ENCODE measurements around the gene BTBD9. TPM values are rescaled to one million over a fixed set of nuclear protein-coding genes. Genes with fewer than 3 reads are reported as not detected.

The BTBD9 gene
- total and polyA plus RNA-seq, 2 donors (not counting 3 experiments of a cell fraction or from before 2014, with no cell fraction given): 4.9 to 15.0 TPM

- FAIRE-seq: peak; percentile 43
- H3K9me3 ChIP-seq (replicated peaks; ENCODE audit: control insufficient read depth, insufficient read depth, low read length): no peaks in the 10 kb centered on the region
- no peak overlapping the region for H3K27ac ChIP-seq (ENCODE audit: insufficient read depth, low read depth, low read length)
- H4K20me1 ChIP-seq (replicated peaks; ENCODE audit: control insufficient read depth, extremely low read depth, insufficient read depth, low read length): no peaks in the 10 kb centered on the region
- intact Hi-C loops (cut with micrococcal nuclease) (no loop called here), dilution Hi-C loops (cut with MboI; ENCODE audit: extremely low pct_ligation_motif_present, low sequenced_read_pairs) (no loop called here)
- H3K4me2 ChIP-seq (ENCODE audit: insufficient read depth, low read length): no peak overlapping the region
- H3K27me3 ChIP-seq (ENCODE audit: control insufficient read depth in 2 of 2, insufficient read depth in 2 of 2, low read length in 2 of 2): no peaks in the 10 kb centered on the region
- no peak overlapping the region for H3K4me3 ChIP-seq (replicated peaks in 1 of 3; ENCODE audit: insufficient read depth in 1 of 3, low read depth in 1 of 3, low read length in 3 of 3)
- POLR2A ChIA-PET: no interaction called here
- H3K9ac ChIP-seq (replicated peaks; ENCODE audit: extremely low read depth, insufficient read depth, low read length): no peak overlapping the region
- CTCF ChIA-PET: interaction anchor here (1.6 kb wide), 1 partner anchor 34 kb away, joined by 4 read pairs; no protein-coding TSS in a partner anchor
- no TSS peak for BruUV-seq (replicated peaks)
- H3K9me1 ChIP-seq (replicated peaks; ENCODE audit: control insufficient read depth, extremely low read depth, insufficient read depth, low read length): no peaks in the 10 kb centered on the region
- no peaks in the 10 kb centered on the region for H3K79me2 ChIP-seq (ENCODE audit: control insufficient read depth, insufficient read depth, low read length)
- no peaks in the 10 kb centered on the region for H3K36me3 ChIP-seq (ENCODE audit: control insufficient read depth in 2 of 2, extremely low read depth in 1 of 2, insufficient read depth in 2 of 2, low read length in 2 of 2)
- no peaks in the 10 kb centered on the region for H3K4me1 ChIP-seq (ENCODE audit: control insufficient read depth, extremely low read depth, insufficient read depth, low read length)
- TF ChIP-seq EZH2 (IDR thresholded peaks at IDR 0.05; ENCODE audit: borderline replicate concordance, low read depth, low read length, severe bottlenecking) (no peak), JUN (IDR thresholded peaks at IDR 0.05; ENCODE audit: borderline replicate concordance, insufficient read depth, insufficient read length, low read depth) (no peak), GATA2 (IDR thresholded peaks at IDR 0.05; ENCODE audit: insufficient read depth, insufficient read length, low read depth, low read length) (no peak), POLR2AphosphoS5 (IDR thresholded peaks at IDR 0.05; ENCODE audit: insufficient read depth, low read depth, low read length) (no peak), CTCF (IDR thresholded peaks at IDR 0.05; ENCODE audit: extremely low read depth in 1 of 2, insufficient read depth in 1 of 2, low read depth in 1 of 2, low read length in 2 of 2) (no peak), POLR2A (IDR thresholded peaks at IDR 0.05; ENCODE audit: low read depth, low read length) (no peak), FOS (IDR thresholded peaks at IDR 0.05; ENCODE audit: borderline replicate concordance, insufficient read depth, low read length) (no peak), MYC (IDR thresholded peaks at IDR 0.05; ENCODE audit: low read depth, low read length) (no peak)
- TF ChIP-seq, protein P1, sequence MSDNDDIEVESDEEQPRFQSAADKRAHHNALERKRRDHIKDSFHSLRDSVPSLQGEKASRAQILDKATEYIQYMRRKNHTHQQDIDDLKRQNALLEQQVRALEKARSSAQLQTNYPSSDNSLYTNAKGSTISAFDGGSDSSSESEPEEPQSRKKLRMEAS (IDR thresholded peaks at IDR 0.05; ENCODE audit: insufficient read depth, insufficient read length): no peak
- H2AFZ ChIP-seq (ENCODE audit: low read depth, low read length): no peak overlapping the region
- DNase-seq (ENCODE audit: low read depth, low spot score): no peak
Observed at GRCh38 chr6:38603966-38604365, 35.8 kb downstream of the BTBD9 start.

All from endothelial cell of umbilical vein (primary cell).